ENCODE results near the gene SLC23A3. TPM values are rescaled to one million over a fixed set of nuclear protein-coding genes. Genes with fewer than 3 reads are reported as not detected.
A peak's percentile ranks its signal among the peaks of the same experiment; 100 is the strongest.

Gene SLC23A3
- total RNA-seq, 4 donors from 2014 or later: 1.0 to 2.7 (median 1.2) TPM

DNA sequence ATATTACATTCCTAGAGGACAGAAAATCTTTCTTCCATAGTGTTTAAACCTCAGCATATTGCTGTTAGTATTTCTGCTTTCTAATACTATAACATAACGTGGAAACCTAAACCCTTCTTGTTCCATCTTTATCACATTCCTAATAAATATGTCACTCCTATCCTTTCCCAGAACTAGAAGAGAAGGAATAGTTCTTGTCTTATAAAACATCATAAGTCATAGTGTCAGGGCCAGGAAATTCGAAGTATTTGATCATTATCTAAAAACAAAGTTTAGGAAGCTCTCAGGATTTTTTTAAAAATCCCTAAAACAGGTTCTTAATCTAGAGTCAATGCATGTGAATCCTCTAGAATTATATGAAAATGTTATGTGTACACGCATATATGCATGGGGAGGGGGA lies 11.2 kb downstream of the SLC23A3 start:
- no peak for ATAC-seq (ENCODE audit: low FRiP score)
- no peak for DNase-seq (ENCODE audit: low spot score)
- TF ChIP-seq, protein P1, sequence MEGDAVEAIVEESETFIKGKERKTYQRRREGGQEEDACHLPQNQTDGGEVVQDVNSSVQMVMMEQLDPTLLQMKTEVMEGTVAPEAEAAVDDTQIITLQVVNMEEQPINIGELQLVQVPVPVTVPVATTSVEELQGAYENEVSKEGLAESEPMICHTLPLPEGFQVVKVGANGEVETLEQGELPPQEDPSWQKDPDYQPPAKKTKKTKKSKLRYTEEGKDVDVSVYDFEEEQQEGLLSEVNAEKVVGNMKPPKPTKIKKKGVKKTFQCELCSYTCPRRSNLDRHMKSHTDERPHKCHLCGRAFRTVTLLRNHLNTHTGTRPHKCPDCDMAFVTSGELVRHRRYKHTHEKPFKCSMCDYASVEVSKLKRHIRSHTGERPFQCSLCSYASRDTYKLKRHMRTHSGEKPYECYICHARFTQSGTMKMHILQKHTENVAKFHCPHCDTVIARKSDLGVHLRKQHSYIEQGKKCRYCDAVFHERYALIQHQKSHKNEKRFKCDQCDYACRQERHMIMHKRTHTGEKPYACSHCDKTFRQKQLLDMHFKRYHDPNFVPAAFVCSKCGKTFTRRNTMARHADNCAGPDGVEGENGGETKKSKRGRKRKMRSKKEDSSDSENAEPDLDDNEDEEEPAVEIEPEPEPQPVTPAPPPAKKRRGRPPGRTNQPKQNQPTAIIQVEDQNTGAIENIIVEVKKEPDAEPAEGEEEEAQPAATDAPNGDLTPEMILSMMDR (IDR thresholded peaks at IDR 0.05): no peak

GRCh38 chr2:219158025-219158424 lies 11.8 kb downstream of the SLC23A3 start:
- TF ChIP-seq, protein P1 (IDR thresholded peaks at IDR 0.05): no peak
- DNase-seq (ENCODE audit: low spot score) (no peak), ATAC-seq (ENCODE audit: low FRiP score) (no peak)

GRCh38 chr2:219157396-219157795 lies 12.4 kb downstream of the SLC23A3 start:
- ATAC-seq (ENCODE audit: low FRiP score): no peak
- DNase-seq (ENCODE audit: low spot score): no peak
- TF ChIP-seq, protein P1 (IDR thresholded peaks at IDR 0.05): no peak

DNA sequence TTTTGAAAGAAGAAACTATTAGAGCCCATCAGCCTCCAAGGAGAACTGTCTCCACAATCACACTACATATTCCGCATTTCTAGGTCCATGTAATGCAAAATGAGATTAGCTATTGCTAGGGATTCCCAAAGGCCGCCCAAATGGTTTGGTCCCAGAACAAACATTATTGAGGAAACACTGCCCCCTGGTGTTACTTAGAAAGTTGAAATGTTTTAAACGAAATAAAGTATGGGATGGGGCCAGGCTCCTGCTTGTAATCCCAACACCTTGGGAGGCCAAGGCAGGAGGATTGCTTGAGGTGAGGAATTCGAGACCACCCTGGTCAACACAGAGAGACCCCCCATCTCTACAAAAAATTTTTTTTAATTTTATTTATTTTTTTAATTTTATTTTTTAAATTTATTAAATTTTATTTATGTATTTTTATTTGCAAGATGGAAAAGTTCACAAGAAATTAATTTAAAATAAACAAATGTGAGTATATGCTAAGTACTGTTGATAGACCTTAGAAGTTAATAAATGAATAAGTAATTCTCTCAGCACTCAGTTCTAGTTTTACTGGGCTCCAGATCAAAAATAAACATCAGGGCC lies 14.7 kb downstream of the SLC23A3 start:
- ATAC-seq (ENCODE audit: low FRiP score): peak; percentile 67

GRCh38 chr2:219149667-219150066 lies 20.2 kb downstream of the SLC23A3 start:
- no peak for ATAC-seq (ENCODE audit: low FRiP score)
- DNase-seq (ENCODE audit: low spot score): no peak
- TF ChIP-seq, protein P1 (IDR thresholded peaks at IDR 0.05): no peak

More for the DNA sequence above, 14.7 kb downstream of the SLC23A3 start:
- DNase-seq (ENCODE audit: low spot score): no peak
- TF ChIP-seq, protein P1 (IDR thresholded peaks at IDR 0.05): peak in 1 of 3 donors; percentile 20

DNA sequence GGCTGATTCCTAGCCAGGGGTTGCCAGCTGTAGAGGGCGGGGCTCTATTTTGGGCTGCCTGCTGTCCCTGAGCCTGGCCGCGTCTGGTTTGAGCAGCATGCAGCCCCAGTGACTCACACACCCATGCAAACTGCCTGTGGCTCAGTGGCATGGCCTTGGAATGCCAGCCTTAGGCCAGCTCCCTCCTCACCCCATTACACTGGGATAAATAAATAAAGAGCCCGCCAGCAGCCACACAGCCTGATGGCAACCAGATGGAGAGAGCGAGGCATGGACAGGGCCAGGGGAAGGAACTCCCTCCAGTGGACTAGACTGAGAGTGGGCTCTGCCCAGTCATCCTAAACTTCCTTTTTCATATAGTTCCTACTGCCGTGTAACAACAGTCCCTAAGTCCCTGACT lies 27.5 kb downstream of the SLC23A3 start:
- DNase-seq (ENCODE audit: low spot score) (no peak), ATAC-seq (ENCODE audit: low FRiP score) (no peak)

GRCh38 chr2:219140722-219141121 lies 29.1 kb downstream of the SLC23A3 start:
- ATAC-seq (ENCODE audit: low FRiP score): no peak
- DNase-seq (ENCODE audit: low spot score): no peak
- TF ChIP-seq, protein P1 (IDR thresholded peaks at IDR 0.05): no peak

More for the DNA sequence above, 27.5 kb downstream of the SLC23A3 start:
- TF ChIP-seq, protein P1 (IDR thresholded peaks at IDR 0.05): no peak

Data from omental fat pad (tissue), 4 donors.